A673 (cell line): ENCODE measurements around the gene FIP1L1. TPM values are rescaled to one million over a fixed set of nuclear protein-coding genes. Genes with fewer than 3 reads are reported as not detected.
A peak's percentile ranks its signal among the peaks of the same experiment; 100 is the strongest.
"Not testable (repeated sequence)": the region's sequence is repeated elsewhere in the genome, so short reads cannot be mapped to it uniquely, and the experiment has no call there.

Experiments
- Bru-seq: library from RNA; stranded (reverse); fragments of 400-500 nt; gene quantifications from one replicate; lab custom pipeline; 2021; lab: Mats Ljungman, UMichigan
- BruChase-seq, 2 experiments: library from RNA; stranded (reverse); fragments of 400-500 nt; gene quantifications; one replicate each; lab custom pipeline; 2021; lab: Mats Ljungman, UMichigan
- BruUV-seq: library from RNA; stranded (reverse); fragments of 400-500 nt; replicated peaks from 2 replicates; lab custom pipeline; 2021; lab: Mats Ljungman, UMichigan
- CTCF ChIA-PET: fragments of 300-600 bp; sonication (Branson Sonifier 250); formaldehyde crosslinking; loops from one replicate; lab custom pipeline; 2022; ENCODE audit warnings: antibody characterized with exemption; lab: Charles Lee
- POLR2A ChIA-PET: fragments of 300-600 bp; sonication (Branson Sonifier 250); formaldehyde crosslinking; loops from one replicate; lab custom pipeline; 2022; ENCODE audit warnings: antibody characterized with exemption; ENCODE audit not compliant: low non-redundant PET; lab: Charles Lee
- DNase-seq: peaks from one replicate; pipeline ENCODE4 v3.0.0-alpha.2; 2015; ENCODE audit warnings: low spot score
- H3K27ac ChIP-seq: fragments of 200-600 bp; sonication (generic); 2 replicates; pipeline ENCODE4 v1.5.1; 2016; ENCODE audit warnings: mixed run types, low read depth, mild to moderate bottlenecking, mixed read lengths, antibody characterized with exemption, low read length; ENCODE audit not compliant: poor library complexity, severe bottlenecking
- H3K27me3 ChIP-seq: fragments of 200-600 bp; sonication (generic); replicated peaks from 2 replicates; pipeline ENCODE4 v1.6.1; 2017; ENCODE audit warnings: mixed run types, low read depth, mild to moderate bottlenecking, mixed read lengths, antibody characterized with exemption, low read length; ENCODE audit not compliant: insufficient read depth, poor library complexity
- H3K36me3 ChIP-seq: fragments of 200-600 bp; sonication (generic); 2 replicates; pipeline ENCODE4 v1.6.1; 2016; ENCODE audit warnings: mixed run types, mild to moderate bottlenecking, mixed read lengths, antibody characterized with exemption, low read length; ENCODE audit not compliant: insufficient read depth, poor library complexity, severe bottlenecking
- H3K4me1 ChIP-seq: fragments of 200-600 bp; sonication (generic); 2 replicates; pipeline ENCODE4 v1.6.1; 2017; ENCODE audit warnings: mixed run types, mild to moderate bottlenecking, mixed read lengths, antibody characterized with exemption, low read length; ENCODE audit not compliant: insufficient read depth, poor library complexity, severe bottlenecking
- H3K4me3 ChIP-seq: fragments of 200-600 bp; sonication (generic); 2 replicates; pipeline ENCODE4 v1.5.1; 2016; ENCODE audit warnings: low read depth, mixed run types, mild to moderate bottlenecking, mixed read lengths, low read length; ENCODE audit not compliant: poor library complexity, severe bottlenecking
- H3K9me3 ChIP-seq: fragments of 200-600 bp; sonication (generic); 2 replicates; pipeline ENCODE4 v1.6.1; 2016; ENCODE audit warnings: mixed run types, low read depth, mild to moderate bottlenecking, mixed read lengths, antibody characterized with exemption, low read length; ENCODE audit not compliant: poor library complexity, severe bottlenecking
- CTCF ChIP-seq: fragments of 300-800, 200-600 bp; sonication (generic); conservative IDR thresholded peaks from 2 replicates; pipeline ENCODE4 v1.5.1; 2017; ENCODE audit warnings: low read depth, mild to moderate bottlenecking, antibody characterized with exemption, low read length, moderate library complexity, mixed read lengths
- intact Hi-C: fragments of 100-400 bp; cut with micrococcal nuclease; formaldehyde crosslinking; loops from one replicate; pipeline ENCODE4 v1.10.0; 2022; ENCODE audit not compliant: unreplicated experiment
- long read RNA-seq: library from polyadenylated mRNA; stranded (forward); transcript quantifications from one replicate; pipeline ENCODE4 v2.0.0, GENCODE V29; 2022
- total RNA-seq: library from RNA; stranded (reverse); gene quantifications from 2 replicates; pipeline ENCODE4 v1.2.3, GENCODE V29; 2021

The FIP1L1 gene
- total RNA-seq (30.9 and 40.0 TPM in 2 replicates), Bru-seq, nascent RNA (percentile 89 among the genes with signal in this experiment), BruChase-seq, experiment 1, labeled RNA remaining after a 2-hour chase (percentile 95 among the genes with signal in this experiment), BruChase-seq, experiment 2, labeled RNA remaining after a 6-hour chase (percentile 95 among the genes with signal in this experiment)
- long read RNA-seq, transcript FIP1L1-201 (15 exons, 1,878 nt) = major isoform, 14 of 84 reads
- long read RNA-seq, transcript FIP1L1-203 (18 exons, 2,180 nt) = minor isoform, 6 of 84 reads
- long read RNA-seq, partial matches to known transcripts = 3 of 84 reads
- long read RNA-seq, other reads (novel, unspliced or antisense) = 60 of 84 reads

- Histone ChIP-seq H3K27me3 (no peaks in the 10 kb centered on the region), H3K36me3 (no peaks in the 10 kb centered on the region), H3K27ac (peak within 1 kb of the TSS; percentile 82), H3K4me3 (peak within 1 kb of the TSS; percentile 75), H3K9me3 (no peaks in the 10 kb centered on the region), H3K4me1 (no peaks in the 10 kb centered on the region)
- peak; percentile 84 for DNase-seq
- POLR2A ChIA-PET = interaction anchor here (0.5 kb wide), 1 partner anchor 58 kb away, joined by 5 read pairs; no protein-coding TSS in a partner anchor
- intact Hi-C loops = no loop called here
- TF ChIP-seq CTCF = no peak
- TSS peak; percentile 59 for BruUV-seq
- CTCF ChIA-PET = no interaction called here
These were observed at the start of gene FIP1L1 for GRCh38 chr4:53377319-53378170. FIP1L1 (plus strand) TSS chr4:53377641; CDS start chr4:53377839, 198 bp downstream.

DNA sequence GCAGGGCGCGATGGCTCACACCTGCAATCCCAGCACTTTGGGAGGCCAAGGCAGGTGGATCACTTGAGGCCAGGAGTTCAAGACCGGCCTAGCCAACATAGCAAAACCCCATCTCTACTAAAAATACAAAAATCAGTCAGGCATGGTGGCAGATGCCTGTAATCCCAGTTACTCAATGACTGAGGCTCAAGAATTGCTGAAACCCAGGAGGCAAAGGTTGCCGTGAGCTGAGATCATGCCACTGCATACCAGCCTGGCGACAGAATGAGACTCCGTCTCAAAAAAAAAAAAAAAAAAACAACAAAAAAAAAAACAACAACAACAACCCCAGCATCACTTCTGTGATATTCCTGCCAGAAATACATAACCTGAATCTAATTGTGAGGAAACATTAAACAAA, 42.5 kb upstream of the FIP1L1 start:
- CTCF ChIA-PET, H3K4me1 ChIP-seq, DNase-seq, H3K27ac ChIP-seq, H3K36me3 ChIP-seq, H3K9me3 ChIP-seq, H3K4me3 ChIP-seq, POLR2A ChIA-PET, BruUV-seq, intact Hi-C loops, H3K27me3 ChIP-seq: not testable (repeated sequence)

- BruUV-seq, H3K4me3 ChIP-seq, H3K9me3 ChIP-seq, H3K4me1 ChIP-seq, H3K27ac ChIP-seq, H3K27me3 ChIP-seq, CTCF ChIA-PET, DNase-seq, intact Hi-C loops, H3K36me3 ChIP-seq, POLR2A ChIA-PET: not testable (repeated sequence)
These were observed 37.3 kb upstream of the FIP1L1 start for GRCh38 chr4:53340145-53340544.

DNA sequence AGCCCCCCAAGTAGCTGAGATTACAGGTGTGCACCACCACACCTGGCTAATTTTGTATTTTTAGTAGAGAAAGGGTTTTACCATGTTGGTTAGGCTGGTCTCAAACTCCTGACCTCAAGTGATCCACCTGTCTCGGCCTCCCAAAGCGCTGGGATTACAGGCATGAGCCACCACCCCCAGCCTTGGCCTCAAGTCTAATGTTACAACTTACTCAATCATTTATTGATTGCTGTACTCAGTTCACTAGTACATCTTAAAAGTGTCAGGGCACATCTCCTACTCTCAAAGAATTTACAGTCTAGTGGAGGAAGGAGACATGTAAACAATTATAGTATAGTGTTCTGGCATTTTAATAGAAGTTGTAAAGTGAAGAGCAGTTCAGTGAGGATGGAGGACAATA, 31.0 kb upstream of the FIP1L1 start:
- H3K27ac ChIP-seq, DNase-seq, intact Hi-C loops, H3K4me1 ChIP-seq, H3K4me3 ChIP-seq, H3K36me3 ChIP-seq, BruUV-seq, POLR2A ChIA-PET, H3K27me3 ChIP-seq, CTCF ChIA-PET, H3K9me3 ChIP-seq: not testable (repeated sequence)
